Measurements from ENCODE around the gene QPCTL.

QPCTL gene

GRCh38 chr19:45752639-45753038 lies 60.2 kb downstream of the QPCTL start:
- H3K4me1 ChIP-seq (ENCODE audit: insufficient read depth, low read length, severe bottlenecking): no peaks in the 10 kb centered on the region
- no peak overlapping the region for H3K4me3 ChIP-seq (ENCODE audit: low read depth, low read length, poor library complexity, severe bottlenecking)
- H3K36me3 ChIP-seq (ENCODE audit: insufficient read depth, low read length): no peaks in the 10 kb centered on the region
- no peak overlapping the region for H2AFZ ChIP-seq (ENCODE audit: low read length)
- no peaks in the 10 kb centered on the region for H3K9me2 ChIP-seq (ENCODE audit: low read depth, low read length)
- H4K20me1 ChIP-seq (ENCODE audit: insufficient read depth, low read length): no peaks in the 10 kb centered on the region
- no peak overlapping the region for H3K9ac ChIP-seq (ENCODE audit: low read length)
- H3K27ac ChIP-seq (ENCODE audit: low read depth, low read length, poor library complexity, severe bottlenecking): no peak overlapping the region
- H3K79me2 ChIP-seq (ENCODE audit: insufficient read depth, low read length): no peaks in the 10 kb centered on the region
- TF ChIP-seq EZH2 (IDR thresholded peaks at IDR 0.05; ENCODE audit: borderline replicate concordance, low read length): no peak
- TF ChIP-seq, protein P1, sequence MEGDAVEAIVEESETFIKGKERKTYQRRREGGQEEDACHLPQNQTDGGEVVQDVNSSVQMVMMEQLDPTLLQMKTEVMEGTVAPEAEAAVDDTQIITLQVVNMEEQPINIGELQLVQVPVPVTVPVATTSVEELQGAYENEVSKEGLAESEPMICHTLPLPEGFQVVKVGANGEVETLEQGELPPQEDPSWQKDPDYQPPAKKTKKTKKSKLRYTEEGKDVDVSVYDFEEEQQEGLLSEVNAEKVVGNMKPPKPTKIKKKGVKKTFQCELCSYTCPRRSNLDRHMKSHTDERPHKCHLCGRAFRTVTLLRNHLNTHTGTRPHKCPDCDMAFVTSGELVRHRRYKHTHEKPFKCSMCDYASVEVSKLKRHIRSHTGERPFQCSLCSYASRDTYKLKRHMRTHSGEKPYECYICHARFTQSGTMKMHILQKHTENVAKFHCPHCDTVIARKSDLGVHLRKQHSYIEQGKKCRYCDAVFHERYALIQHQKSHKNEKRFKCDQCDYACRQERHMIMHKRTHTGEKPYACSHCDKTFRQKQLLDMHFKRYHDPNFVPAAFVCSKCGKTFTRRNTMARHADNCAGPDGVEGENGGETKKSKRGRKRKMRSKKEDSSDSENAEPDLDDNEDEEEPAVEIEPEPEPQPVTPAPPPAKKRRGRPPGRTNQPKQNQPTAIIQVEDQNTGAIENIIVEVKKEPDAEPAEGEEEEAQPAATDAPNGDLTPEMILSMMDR (IDR thresholded peaks at IDR 0.05; ENCODE audit: low read length): no peak
- no peaks in the 10 kb centered on the region for H3F3A ChIP-seq (ENCODE audit: insufficient read depth, low read length)
- no peak overlapping the region for H3K4me2 ChIP-seq (ENCODE audit: low read length)
- peaks cover 4% of the 10 kb centered on the region; the same call in 1 of the 2 replicates for H3K27me3 ChIP-seq (ENCODE audit: insufficient read depth, low read length)
- no peaks in the 10 kb centered on the region for H3K9me3 ChIP-seq (ENCODE audit: low read length)

DNA sequence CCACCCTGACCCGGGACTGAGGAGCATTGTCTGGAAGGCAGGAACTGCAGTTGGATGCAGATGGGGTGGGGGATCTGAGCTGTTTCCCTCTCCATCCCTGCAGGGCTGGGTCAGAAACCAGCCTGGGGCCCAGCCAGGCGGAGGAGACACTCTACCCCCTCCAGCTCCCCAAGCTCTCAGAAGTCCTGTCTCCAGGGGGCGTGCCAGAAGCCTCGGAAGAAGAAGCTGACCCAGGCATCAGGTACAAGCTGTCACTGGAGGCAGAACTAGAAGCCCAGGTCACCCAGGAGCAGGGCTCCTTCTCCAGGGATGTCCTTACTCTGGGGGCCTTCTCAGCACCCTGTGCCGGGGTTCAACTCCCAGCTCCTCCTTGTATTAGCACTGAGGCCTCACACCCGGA lies 61.1 kb downstream of the QPCTL start:
- no peaks in the 10 kb centered on the region for H3F3A ChIP-seq (ENCODE audit: insufficient read depth, low read length)
- H3K27me3 ChIP-seq (ENCODE audit: insufficient read depth, low read length): peaks cover 4% of the 10 kb centered on the region; the same call in 1 of the 2 replicates
- H3K4me3 ChIP-seq (ENCODE audit: low read depth, low read length, poor library complexity, severe bottlenecking): no peak overlapping the region
- H2AFZ ChIP-seq (ENCODE audit: low read length): no peak overlapping the region
- no peaks in the 10 kb centered on the region for H3K79me2 ChIP-seq (ENCODE audit: insufficient read depth, low read length)
- H3K9me2 ChIP-seq (ENCODE audit: low read depth, low read length): no peaks in the 10 kb centered on the region
- no peaks in the 10 kb centered on the region for H3K9me3 ChIP-seq (ENCODE audit: low read length)
- H3K9ac ChIP-seq (ENCODE audit: low read length): no peak overlapping the region
- no peaks in the 10 kb centered on the region for H4K20me1 ChIP-seq (ENCODE audit: insufficient read depth, low read length)
- TF ChIP-seq, protein P1 (IDR thresholded peaks at IDR 0.05; ENCODE audit: low read length): peak; percentile 36
- TF ChIP-seq EZH2 (IDR thresholded peaks at IDR 0.05; ENCODE audit: borderline replicate concordance, low read length): no peak
- H3K4me2 ChIP-seq (ENCODE audit: low read length): no peak overlapping the region
- no peak overlapping the region for H3K27ac ChIP-seq (ENCODE audit: low read depth, low read length, poor library complexity, severe bottlenecking)
- no peaks in the 10 kb centered on the region for H3K4me1 ChIP-seq (ENCODE audit: insufficient read depth, low read length, severe bottlenecking)
- H3K36me3 ChIP-seq (ENCODE audit: insufficient read depth, low read length): no peaks in the 10 kb centered on the region
